K562 (cell line): Measurements from ENCODE around the gene ARHGAP25. TPM values are rescaled to one million over a fixed set of nuclear protein-coding genes. Genes with fewer than 3 reads are reported as not detected.

ENCODE experiments used
- ADNP ChIP-seq: fragments of 200-800 bp; sonication (Bioruptor generic); IDR thresholded peaks from 2 replicates; pipeline ENCODE4 v1.6.1; 2016; ENCODE audit warnings: missing genetic modification characterization, missing compliant biosample characterization
- CC2D1A ChIP-seq: fragments of 450-650 bp; IDR thresholded peaks from 2 replicates; pipeline ENCODE4 v1.6.1; 2017; ENCODE audit warnings: mild to moderate bottlenecking
- GABPB1 ChIP-seq: sonication (generic); formaldehyde crosslinking; IDR thresholded peaks from 2 replicates; pipeline ENCODE4 v1.8.0; 2022; ENCODE audit warnings: mild to moderate bottlenecking, missing genetic modification reagents
- SMC3 ChIP-seq: conservative IDR thresholded peaks from 2 replicates; pipeline ENCODE4 v1.6.1; 2011; ENCODE audit warnings: low read depth, low read length, improper control_type of control experiment; ENCODE audit not compliant: insufficient read depth
- polyA plus RNA-seq, 8 experiments: library from polyadenylated mRNA; depleted of rRNA in 4 of 8; stranded (reverse) in 5 of 8; unstranded in 3 of 8; fragments of >200 nt; fragmentation: Nextera tagmentation in 2 of 8; fragmentation: Illumina TruSeq in 1 of 8; extraction: Ambion mirVana in 2 of 8; extraction: Trizol in 1 of 8; gene quantifications; 2 replicates each; pipeline versions ENCODE4 v1.2.1 to v1.2.3, GENCODE V29; 2011 to 2014; ENCODE audit warnings: inconsistent platforms in 1 of 8, missing spikeins in 1 of 8
- total RNA-seq, 7 experiments: library from RNA; depleted of rRNA in 6 of 7; stranded (reverse); fragments of >200 nt in 6 of 7; fragmentation: Illumina TruSeq in 2 of 7; extraction: Trizol in 2 of 7; gene quantifications; 2 replicates each; pipeline versions ENCODE4 v1.2.1 to v1.2.3, GENCODE V29; 2011 to 2021; ENCODE audit warnings: low replicate concordance in 1 of 7
- TF ChIP-seq, protein P1 (sequence below): fragments of 450-650 bp; IDR thresholded peaks from 2 replicates; pipeline ENCODE4 v1.7.1; 2018; ENCODE audit warnings: mild to moderate bottlenecking, low read depth; ENCODE audit not compliant: partially characterized antibody
- TF ChIP-seq, protein P2 (sequence below): sonication (generic); formaldehyde crosslinking; IDR thresholded peaks from 2 replicates; pipeline ENCODE4 v1.8.0; 2022; ENCODE audit warnings: mild to moderate bottlenecking, missing genetic modification reagents
- TF ChIP-seq, protein P3 (sequence below), 2 experiments: IDR thresholded peaks; 2 replicates each; pipeline ENCODE4 v1.6.1; 2011; ENCODE audit warnings: borderline replicate concordance in 1 of 2, control low read depth in 1 of 2, low read depth in 1 of 2, low read length in 1 of 2, mild to moderate bottlenecking in 1 of 2, mixed read lengths in 1 of 2, moderate library complexity in 1 of 2; ENCODE audit not compliant: insufficient read depth in 1 of 2, insufficient read length in 1 of 2, poor library complexity in 1 of 2, severe bottlenecking in 1 of 2; ENCODE audit errors: extremely low read depth in 1 of 2
- TF ChIP-seq, protein P4 (sequence below): fragments of 450-650 bp; IDR thresholded peaks from 2 replicates; pipeline ENCODE4 v1.7.0; 2016; ENCODE audit warnings: borderline replicate concordance

The ARHGAP25 gene
- total and polyA plus RNA-seq, 9 of the 15 experiments (the other 6 are each of a cell fraction or from before 2014, with no cell fraction given) = 4.9 to 14.8 (median 10.7) TPM

DNA sequence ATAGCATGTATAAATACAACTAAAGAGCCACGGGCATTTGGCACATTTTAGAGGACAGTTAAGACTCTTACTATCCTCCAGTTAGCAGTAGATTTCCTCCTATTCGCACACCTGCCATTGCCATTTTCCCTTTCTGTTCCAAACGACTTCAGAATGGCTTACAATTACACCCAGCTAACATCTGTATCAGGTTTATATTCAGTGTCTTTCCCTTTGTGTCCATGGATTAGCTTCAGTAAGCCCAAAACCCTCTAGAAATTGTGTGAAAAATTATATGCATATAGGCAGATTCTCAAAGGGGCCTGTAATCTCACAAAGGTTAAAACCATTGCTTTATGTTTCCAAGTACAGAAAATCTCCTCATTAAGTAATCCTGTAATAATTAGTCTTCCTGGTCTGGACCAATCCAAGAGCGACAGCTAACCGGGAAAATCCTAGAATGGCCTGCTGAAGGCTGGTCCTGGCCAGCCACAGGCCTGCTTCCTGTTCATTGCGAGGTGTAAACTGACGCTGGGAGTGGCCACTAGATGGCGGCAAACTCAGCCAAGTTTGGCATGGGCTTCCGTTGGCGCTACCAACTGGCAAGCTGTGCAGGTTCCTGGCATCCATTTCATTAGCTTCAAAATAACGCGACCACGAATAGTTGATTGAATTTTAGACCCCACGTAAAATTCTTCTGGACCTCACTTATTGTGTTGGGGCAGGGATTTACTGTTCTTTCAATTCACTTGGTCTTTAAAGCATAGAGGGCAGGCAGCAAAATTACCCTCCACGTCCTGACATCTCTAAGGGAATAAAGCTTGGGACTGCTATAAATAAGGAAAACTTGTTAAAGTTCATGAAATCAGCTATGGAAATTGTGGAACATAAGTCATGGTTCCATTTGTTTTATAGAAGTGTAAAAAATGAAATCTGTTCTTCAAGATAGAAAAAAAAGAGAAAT lies 17.1 kb downstream of the ARHGAP25 start (continued):
- TF ChIP-seq, protein P1, sequence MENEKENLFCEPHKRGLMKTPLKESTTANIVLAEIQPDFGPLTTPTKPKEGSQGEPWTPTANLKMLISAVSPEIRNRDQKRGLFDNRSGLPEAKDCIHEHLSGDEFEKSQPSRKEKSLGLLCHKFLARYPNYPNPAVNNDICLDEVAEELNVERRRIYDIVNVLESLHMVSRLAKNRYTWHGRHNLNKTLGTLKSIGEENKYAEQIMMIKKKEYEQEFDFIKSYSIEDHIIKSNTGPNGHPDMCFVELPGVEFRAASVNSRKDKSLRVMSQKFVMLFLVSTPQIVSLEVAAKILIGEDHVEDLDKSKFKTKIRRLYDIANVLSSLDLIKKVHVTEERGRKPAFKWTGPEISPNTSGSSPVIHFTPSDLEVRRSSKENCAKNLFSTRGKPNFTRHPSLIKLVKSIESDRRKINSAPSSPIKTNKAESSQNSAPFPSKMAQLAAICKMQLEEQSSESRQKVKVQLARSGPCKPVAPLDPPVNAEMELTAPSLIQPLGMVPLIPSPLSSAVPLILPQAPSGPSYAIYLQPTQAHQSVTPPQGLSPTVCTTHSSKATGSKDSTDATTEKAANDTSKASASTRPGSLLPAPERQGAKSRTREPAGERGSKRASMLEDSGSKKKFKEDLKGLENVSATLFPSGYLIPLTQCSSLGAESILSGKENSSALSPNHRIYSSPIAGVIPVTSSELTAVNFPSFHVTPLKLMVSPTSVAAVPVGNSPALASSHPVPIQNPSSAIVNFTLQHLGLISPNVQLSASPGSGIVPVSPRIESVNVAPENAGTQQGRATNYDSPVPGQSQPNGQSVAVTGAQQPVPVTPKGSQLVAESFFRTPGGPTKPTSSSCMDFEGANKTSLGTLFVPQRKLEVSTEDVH = no peak
- peak; percentile 53; the same call in 1 of the 2 replicates for TF ChIP-seq CC2D1A
- TF ChIP-seq, protein P2, sequence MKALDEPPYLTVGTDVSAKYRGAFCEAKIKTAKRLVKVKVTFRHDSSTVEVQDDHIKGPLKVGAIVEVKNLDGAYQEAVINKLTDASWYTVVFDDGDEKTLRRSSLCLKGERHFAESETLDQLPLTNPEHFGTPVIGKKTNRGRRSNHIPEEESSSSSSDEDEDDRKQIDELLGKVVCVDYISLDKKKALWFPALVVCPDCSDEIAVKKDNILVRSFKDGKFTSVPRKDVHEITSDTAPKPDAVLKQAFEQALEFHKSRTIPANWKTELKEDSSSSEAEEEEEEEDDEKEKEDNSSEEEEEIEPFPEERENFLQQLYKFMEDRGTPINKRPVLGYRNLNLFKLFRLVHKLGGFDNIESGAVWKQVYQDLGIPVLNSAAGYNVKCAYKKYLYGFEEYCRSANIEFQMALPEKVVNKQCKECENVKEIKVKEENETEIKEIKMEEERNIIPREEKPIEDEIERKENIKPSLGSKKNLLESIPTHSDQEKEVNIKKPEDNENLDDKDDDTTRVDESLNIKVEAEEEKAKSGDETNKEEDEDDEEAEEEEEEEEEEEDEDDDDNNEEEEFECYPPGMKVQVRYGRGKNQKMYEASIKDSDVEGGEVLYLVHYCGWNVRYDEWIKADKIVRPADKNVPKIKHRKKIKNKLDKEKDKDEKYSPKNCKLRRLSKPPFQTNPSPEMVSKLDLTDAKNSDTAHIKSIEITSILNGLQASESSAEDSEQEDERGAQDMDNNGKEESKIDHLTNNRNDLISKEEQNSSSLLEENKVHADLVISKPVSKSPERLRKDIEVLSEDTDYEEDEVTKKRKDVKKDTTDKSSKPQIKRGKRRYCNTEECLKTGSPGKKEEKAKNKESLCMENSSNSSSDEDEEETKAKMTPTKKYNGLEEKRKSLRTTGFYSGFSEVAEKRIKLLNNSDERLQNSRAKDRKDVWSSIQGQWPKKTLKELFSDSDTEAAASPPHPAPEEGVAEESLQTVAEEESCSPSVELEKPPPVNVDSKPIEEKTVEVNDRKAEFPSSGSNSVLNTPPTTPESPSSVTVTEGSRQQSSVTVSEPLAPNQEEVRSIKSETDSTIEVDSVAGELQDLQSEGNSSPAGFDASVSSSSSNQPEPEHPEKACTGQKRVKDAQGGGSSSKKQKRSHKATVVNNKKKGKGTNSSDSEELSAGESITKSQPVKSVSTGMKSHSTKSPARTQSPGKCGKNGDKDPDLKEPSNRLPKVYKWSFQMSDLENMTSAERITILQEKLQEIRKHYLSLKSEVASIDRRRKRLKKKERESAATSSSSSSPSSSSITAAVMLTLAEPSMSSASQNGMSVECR = no peak
- 0 out of 2 replicates have a peak, but pooled peaks have one; percentile 34 for TF ChIP-seq GABPB1 (CRISPR knock-in tag)
- TF ChIP-seq, protein P3, sequence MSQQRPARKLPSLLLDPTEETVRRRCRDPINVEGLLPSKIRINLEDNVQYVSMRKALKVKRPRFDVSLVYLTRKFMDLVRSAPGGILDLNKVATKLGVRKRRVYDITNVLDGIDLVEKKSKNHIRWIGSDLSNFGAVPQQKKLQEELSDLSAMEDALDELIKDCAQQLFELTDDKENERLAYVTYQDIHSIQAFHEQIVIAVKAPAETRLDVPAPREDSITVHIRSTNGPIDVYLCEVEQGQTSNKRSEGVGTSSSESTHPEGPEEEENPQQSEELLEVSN (IDR thresholded peaks at IDR 0.05; ENCODE audit: borderline replicate concordance in 1 of 2, extremely low read depth in 1 of 2, insufficient read depth in 1 of 2, insufficient read length in 1 of 2, low read depth in 1 of 2, low read length in 1 of 2, poor library complexity in 1 of 2, severe bottlenecking in 1 of 2) = peak in 1 of 2 experiments; percentile 46
- TF ChIP-seq, protein P4, sequence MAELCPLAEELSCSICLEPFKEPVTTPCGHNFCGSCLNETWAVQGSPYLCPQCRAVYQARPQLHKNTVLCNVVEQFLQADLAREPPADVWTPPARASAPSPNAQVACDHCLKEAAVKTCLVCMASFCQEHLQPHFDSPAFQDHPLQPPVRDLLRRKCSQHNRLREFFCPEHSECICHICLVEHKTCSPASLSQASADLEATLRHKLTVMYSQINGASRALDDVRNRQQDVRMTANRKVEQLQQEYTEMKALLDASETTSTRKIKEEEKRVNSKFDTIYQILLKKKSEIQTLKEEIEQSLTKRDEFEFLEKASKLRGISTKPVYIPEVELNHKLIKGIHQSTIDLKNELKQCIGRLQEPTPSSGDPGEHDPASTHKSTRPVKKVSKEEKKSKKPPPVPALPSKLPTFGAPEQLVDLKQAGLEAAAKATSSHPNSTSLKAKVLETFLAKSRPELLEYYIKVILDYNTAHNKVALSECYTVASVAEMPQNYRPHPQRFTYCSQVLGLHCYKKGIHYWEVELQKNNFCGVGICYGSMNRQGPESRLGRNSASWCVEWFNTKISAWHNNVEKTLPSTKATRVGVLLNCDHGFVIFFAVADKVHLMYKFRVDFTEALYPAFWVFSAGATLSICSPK = no peak
- peak; percentile 90 for TF ChIP-seq SMC3
- TF ChIP-seq ADNP (tag) = no peak
